C4-2B (cell line): Measurements from ENCODE around the gene USH1G.

Experiments
- ZFX ChIP-seq: fragments of 450-650 bp; IDR thresholded peaks from 2 replicates; pipeline ENCODE4 v1.6.1; 2017
- TF ChIP-seq, protein P1 (sequence below): fragments of 450-650 bp; conservative IDR thresholded peaks from 2 replicates; pipeline ENCODE4 v1.5.1; 2017; ENCODE audit warnings: mild to moderate bottlenecking

DNA sequence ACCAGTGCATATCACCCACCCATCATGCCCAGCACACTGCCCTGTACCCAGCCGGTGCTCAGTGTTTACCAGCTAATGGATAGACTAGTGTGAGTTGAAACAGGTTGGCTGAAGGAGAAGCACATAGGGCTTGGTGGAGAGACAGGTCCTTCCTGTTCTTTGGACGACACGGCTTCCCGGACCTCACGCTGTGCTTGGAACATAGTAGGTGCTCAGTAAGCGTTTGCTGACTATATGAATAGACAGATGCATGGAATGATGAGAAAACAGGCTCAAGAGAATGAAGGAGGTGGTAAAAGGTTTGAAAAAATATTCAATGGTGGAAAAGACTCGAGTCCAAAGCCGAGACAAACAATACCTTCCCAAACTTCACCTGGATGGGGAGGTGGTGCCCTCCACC is 22.8 kb downstream of the USH1G start:
- TF ChIP-seq, protein P1, sequence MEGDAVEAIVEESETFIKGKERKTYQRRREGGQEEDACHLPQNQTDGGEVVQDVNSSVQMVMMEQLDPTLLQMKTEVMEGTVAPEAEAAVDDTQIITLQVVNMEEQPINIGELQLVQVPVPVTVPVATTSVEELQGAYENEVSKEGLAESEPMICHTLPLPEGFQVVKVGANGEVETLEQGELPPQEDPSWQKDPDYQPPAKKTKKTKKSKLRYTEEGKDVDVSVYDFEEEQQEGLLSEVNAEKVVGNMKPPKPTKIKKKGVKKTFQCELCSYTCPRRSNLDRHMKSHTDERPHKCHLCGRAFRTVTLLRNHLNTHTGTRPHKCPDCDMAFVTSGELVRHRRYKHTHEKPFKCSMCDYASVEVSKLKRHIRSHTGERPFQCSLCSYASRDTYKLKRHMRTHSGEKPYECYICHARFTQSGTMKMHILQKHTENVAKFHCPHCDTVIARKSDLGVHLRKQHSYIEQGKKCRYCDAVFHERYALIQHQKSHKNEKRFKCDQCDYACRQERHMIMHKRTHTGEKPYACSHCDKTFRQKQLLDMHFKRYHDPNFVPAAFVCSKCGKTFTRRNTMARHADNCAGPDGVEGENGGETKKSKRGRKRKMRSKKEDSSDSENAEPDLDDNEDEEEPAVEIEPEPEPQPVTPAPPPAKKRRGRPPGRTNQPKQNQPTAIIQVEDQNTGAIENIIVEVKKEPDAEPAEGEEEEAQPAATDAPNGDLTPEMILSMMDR: no peak
- no peak for TF ChIP-seq ZFX
